GM13976 (cell line): ENCODE data around the gene SWT1.
"Not testable (repeated sequence)": the region's sequence is repeated elsewhere in the genome, so short reads cannot be mapped to it uniquely, and the experiment has no call there.

Experiments used
- DNase-seq: peaks from one replicate; pipeline ENCODE4 v3.0.0; 2012; ENCODE audit warnings: low spot score
- CTCF ChIP-seq: IDR thresholded peaks from 2 replicates; pipeline ENCODE4 v1.5.1; 2012; ENCODE audit warnings: borderline replicate concordance, mild to moderate bottlenecking; ENCODE audit not compliant: insufficient read depth; ENCODE audit errors: extremely low read depth, missing control alignments, control extremely low read depth
- in situ Hi-C: fragments of 300-500 bp; cut with MboI; formaldehyde crosslinking; loops from one replicate; pipeline ENCODE4 v1.12.0; 2022; ENCODE audit warnings: low sequenced_read_pairs, mixed read lengths, inconsistent platforms; ENCODE audit not compliant: unreplicated experiment

SWT1 gene

GRCh38 chr1:185241127-185241526, 84.2 kb downstream of the SWT1 start:
- in situ Hi-C loops, result no loop called here
- no peak for TF ChIP-seq CTCF
- DNase-seq, result no peak

- in situ Hi-C loops, result no loop called here
- TF ChIP-seq CTCF, result no peak
- no peak for DNase-seq
Measured at GRCh38 chr1:185244015-185244747, 87.2 kb downstream of the SWT1 start.

- in situ Hi-C loops, result no loop called here
- no peak for TF ChIP-seq CTCF
- no peak for DNase-seq
Measured at GRCh38 chr1:185245466-185245865, 88.5 kb downstream of the SWT1 start.

GRCh38 chr1:185249563-185249962, 92.6 kb downstream of the SWT1 start:
- no peak for TF ChIP-seq CTCF
- DNase-seq, result no peak
- in situ Hi-C loops, result no loop called here

- TF ChIP-seq CTCF, result no peak
- no peak for DNase-seq
- in situ Hi-C loops, result no loop called here
Measured at GRCh38 chr1:185250063-185250462, 93.1 kb downstream of the SWT1 start.

- DNase-seq, in situ Hi-C loops: not testable (repeated sequence)
Measured at GRCh38 chr1:185251928-185252327, 95.0 kb downstream of the SWT1 start.

GRCh38 chr1:185252404-185252803, 95.4 kb downstream of the SWT1 start:
- in situ Hi-C loops, DNase-seq: not testable (repeated sequence)

GRCh38 chr1:185255595-185255994, 98.6 kb downstream of the SWT1 start:
- DNase-seq, in situ Hi-C loops: not testable (repeated sequence)

GRCh38 chr1:185257116-185257949, 100.4 kb downstream of the SWT1 start:
- DNase-seq, in situ Hi-C loops: not testable (repeated sequence)
